ENCODE measurements around the gene SCGN.

The SCGN gene

DNA sequence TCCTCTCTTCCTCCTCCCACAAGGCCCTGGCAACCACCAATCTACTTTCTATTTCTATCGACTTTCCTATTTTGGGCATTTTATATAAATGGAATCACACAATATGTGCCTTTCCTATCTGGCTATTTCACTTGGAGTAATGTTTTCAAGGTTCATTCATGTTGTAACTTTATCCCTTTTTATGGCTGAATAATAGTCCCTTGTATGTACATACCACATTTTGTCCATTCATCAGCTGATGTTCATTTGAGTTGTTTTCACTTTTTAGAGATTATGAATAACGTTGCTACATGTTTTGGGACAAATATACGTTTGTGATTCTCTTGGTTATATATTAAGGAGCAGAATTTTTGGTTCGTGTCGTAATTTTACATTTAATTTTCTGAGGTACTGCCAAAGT lies 33.9 kb downstream of the SCGN start:
- no peak for DNase-seq (ENCODE audit: low read depth in 2 of 2)

GRCh38 chr6:25686856-25687255 lies 34.8 kb downstream of the SCGN start:
- no peak for DNase-seq (ENCODE audit: low read depth in 2 of 2)

DNA sequence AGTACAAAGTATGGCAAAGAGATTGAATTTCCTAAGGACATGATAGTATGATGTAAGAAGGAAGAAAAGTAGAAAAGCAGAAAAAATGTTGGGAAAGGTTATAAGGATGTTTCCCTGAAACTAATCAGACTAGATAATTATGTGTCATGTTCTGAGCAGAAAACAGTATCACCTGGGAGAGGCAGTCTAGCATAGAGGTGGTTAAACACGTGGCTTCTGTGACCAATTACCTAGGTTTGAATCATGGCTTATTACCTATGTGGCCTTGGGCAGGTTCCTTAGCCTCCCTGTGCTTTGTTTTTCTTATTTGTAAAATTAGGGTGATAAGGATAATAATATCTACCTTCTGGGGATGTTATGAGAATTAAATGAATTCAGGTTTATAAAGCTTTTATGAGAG lies 38.0 kb downstream of the SCGN start:
- no peak for DNase-seq (ENCODE audit: low read depth in 2 of 2)

DNA sequence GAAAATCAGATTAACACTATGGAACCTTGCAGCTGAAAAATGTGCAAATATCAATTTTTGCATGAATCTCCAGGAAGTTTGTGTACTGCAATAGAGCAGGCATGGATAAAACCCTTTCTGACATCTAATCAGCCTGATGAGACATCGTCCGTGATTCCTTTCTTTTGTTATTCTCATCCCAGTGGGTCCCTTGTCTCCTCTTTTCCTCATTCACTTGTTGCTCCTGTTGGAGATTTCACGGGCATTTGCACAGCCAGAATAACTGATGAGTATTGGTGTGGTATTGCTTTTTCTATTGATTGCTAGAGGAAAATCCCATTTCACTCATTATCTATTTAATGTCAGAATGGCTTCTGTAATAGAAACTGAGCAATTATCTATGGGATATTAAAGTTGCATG lies 39.9 kb downstream of the SCGN start:
- DNase-seq (ENCODE audit: low read depth in 2 of 2): no peak

DNA sequence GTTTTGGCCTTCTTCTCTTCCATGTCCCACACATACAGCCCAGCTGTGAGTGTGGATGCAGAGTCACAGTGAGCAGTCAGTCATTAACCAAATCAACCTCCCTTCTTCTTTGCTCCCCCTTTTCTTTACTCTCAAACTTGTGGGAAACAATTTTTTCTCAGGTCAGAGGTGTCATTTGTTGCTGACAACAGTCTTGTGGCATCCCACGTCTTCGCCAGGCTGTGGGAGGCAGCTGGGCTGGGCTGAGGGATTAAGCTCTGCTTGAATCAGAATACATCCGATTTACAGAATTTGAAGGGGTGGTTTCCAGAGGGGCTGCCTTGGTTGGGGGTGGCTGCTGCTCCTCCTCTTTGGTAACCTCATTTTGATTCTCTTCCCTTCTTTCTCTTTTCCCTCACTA lies 40.5 kb downstream of the SCGN start:
- no peak for DNase-seq (ENCODE audit: low read depth in 2 of 2)

GRCh38 chr6:25694366-25694765 lies 42.4 kb downstream of the SCGN start:
- DNase-seq (ENCODE audit: low read depth in 2 of 2): no peak

- DNase-seq (ENCODE audit: low read depth in 2 of 2): no peak
Observed at GRCh38 chr6:25695671-25696070, 43.7 kb downstream of the SCGN start.

GRCh38 chr6:25697537-25698340 lies 45.7 kb downstream of the SCGN start:
- DNase-seq (ENCODE audit: low read depth in 2 of 2): no peak

GRCh38 chr6:25698631-25699030 lies 46.6 kb downstream of the SCGN start:
- no peak for DNase-seq (ENCODE audit: low read depth in 2 of 2)

DNA sequence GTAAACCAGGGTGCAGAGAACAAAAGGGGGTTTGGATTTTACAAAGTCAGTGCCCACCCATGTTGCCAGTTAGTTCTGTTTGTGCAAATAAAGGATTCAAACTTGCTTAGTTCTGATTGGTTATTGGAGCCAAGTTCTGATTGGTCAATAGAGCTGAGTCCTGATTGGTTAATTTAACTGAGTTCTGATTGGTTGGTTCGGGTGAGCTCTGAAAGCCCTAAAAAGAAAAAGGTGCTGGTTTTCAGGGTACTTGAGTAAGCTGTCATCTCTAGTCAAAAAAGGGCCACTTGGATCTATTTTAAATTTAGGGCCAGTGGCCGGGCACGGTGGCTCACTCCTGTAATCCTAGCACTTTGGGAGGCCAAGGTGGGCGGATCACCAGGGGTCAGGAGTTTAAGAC lies 47.6 kb downstream of the SCGN start:
- DNase-seq (ENCODE audit: low read depth in 2 of 2): no peak

DNA sequence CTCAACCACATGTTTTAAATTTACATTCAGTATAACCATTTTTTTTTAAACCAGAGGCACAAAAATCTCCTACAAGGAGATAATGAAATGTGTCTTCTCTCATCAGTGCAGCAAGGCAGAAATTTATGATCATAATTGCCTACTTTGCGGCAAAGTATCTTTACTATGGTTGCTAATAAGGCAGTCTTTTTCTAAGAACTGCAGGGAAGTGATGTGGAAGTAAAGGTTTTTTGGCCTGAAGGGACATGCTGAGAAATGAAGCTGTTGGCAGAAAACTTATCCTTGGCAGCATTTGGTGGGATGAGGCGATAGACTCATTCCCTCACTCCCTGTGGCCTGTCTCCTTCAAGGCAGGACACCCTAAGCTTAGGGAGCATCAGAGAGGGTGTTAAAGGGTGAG lies 48.7 kb downstream of the SCGN start:
- no peak for DNase-seq (ENCODE audit: low read depth in 2 of 2)

- DNase-seq (ENCODE audit: low read depth in 2 of 2): no peak
Observed at GRCh38 chr6:25701807-25702206, 49.8 kb downstream of the SCGN start.

DNA sequence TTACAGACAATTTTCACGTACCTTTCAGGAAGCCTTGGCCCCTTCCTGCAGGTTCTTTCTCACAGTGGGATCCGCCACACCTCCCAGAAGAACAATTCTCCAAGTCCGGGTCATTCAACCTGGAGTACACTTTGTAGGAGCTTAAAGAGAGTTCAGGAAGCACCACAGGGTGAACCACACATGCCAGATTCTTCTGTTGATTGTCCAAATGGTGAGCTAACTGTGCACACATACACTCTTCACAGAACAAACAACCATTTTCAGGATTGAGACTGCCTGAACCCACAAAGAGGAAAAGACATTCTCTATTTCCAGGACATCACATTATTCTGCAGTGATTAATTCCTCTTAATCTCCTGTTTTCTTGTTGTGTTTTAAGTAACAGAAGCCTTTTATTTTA lies 51.0 kb downstream of the SCGN start:
- DNase-seq (ENCODE audit: low read depth in 2 of 2): no peak

GRCh38 chr6:25704001-25704400 lies 52.0 kb downstream of the SCGN start:
- no peak for DNase-seq (ENCODE audit: low read depth in 2 of 2)

GRCh38 chr6:25706314-25707014 lies 54.4 kb downstream of the SCGN start:
- DNase-seq (ENCODE audit: low read depth in 2 of 2): no peak

- DNase-seq (ENCODE audit: low read depth in 2 of 2): no peak
Observed at GRCh38 chr6:25709761-25710160, 57.7 kb downstream of the SCGN start.

- no peak for DNase-seq (ENCODE audit: low read depth in 2 of 2)
Observed at GRCh38 chr6:25710287-25710686, 58.3 kb downstream of the SCGN start.

DNA sequence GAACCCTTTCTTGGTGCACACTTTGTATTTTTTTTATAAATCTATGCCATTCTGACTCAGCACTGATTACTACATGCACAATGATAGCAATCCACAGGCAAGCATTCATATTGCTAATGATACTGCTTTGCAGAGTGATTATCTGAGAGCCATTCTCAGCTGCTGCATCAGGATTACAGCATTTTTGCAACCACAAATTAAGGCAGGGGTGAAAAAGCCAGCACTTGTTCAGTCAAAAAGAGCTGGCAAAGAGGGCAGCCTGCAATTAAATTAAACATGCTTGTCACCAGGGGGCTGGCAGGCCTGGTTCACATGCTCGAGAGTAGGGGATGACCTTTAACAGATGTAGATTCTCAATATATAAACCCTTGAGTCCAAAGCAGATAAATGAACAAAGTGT lies 61.8 kb downstream of the SCGN start:
- DNase-seq (ENCODE audit: low read depth in 2 of 2): no peak

- no peak for DNase-seq (ENCODE audit: low read depth in 2 of 2)
Observed at GRCh38 chr6:25714765-25715164, 62.8 kb downstream of the SCGN start.

DNA sequence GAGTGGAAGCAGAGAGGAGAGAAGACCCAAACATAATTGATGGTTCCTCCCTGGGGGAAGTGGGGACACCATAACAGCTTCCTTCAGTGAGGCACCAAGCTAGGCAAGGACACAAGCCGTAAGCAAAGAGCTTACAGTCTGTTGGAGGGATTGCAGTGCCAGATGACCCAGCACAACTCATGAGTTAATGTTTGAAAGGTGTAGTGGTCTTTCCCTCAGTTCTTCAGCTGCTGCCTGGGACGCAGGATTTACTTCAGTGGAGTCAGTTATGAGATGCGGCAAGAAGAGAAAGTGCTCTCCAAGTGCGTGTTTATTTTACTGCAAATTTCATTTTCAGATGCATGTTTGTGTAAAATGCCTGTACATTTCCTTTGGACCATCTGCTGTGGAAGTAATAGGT lies 63.8 kb downstream of the SCGN start:
- DNase-seq (ENCODE audit: low read depth in 2 of 2): no peak

DNA sequence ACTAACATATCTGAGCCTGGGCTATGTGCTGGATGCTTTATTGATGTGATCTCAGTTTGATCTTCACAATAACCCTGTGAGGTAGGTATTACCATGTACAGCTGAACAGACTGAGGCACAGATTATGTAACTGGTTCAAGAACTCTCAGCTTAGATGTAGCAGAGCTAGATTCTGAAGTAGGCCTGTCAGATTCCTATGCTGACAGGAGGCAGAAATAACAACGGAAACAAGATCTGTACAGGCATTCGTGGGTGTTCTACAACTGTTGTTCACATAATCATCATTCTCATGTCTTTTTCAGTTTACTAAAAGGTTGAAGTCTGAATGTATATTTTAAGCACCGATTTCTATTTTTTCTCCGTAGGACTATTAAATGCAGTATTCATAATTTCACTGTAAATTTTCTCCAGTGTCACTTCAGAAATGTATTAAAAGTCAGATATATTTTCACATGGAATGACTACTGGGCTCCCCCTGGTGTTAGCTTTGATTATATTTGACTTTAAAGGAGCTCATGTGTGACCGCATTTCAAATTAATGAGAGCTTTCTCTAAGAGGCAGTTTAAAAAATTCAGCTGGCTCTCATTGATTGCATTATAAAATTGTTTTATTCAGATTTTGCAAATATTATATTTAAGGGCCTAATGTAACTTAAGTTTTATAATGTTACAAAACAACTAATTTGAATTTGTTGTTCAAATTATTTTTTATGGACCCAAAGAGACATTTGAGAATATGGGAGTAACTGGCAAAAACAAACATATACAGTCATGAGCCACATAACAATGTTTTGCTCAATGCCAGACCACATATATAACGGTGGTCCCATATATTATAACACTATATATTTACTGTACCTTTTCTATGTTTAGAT lies 66.1 kb downstream of the SCGN start:
- DNase-seq (ENCODE audit: low read depth in 2 of 2): no peak

GRCh38 chr6:25726122-25726911 lies 74.3 kb downstream of the SCGN start:
- no peak for DNase-seq (ENCODE audit: low read depth in 2 of 2)
